Osteoblast (primary cell): ENCODE results near the gene RAI1. TPM values are rescaled to one million over a fixed set of nuclear protein-coding genes. Genes with fewer than 3 reads are reported as not detected.

Experiments used
- DNase-seq: peaks from one replicate; pipeline ENCODE4 v3.0.0; 2011; ENCODE audit warnings: low spot score, mixed read lengths; ENCODE audit not compliant: insufficient read length; ENCODE audit errors: missing footprints
- H2AFZ ChIP-seq: 2 replicates; pipeline ENCODE4 v1.6.0; 2011; ENCODE audit warnings: mild to moderate bottlenecking, low read length
- H3K27ac ChIP-seq: 2 replicates; pipeline ENCODE4 v1.5.1; 2011; ENCODE audit warnings: mild to moderate bottlenecking, low read depth, low read length, moderate library complexity
- H3K27me3 ChIP-seq: 2 replicates; pipeline ENCODE4 v1.6.0; 2012; ENCODE audit warnings: mild to moderate bottlenecking, control low read depth, inconsistent platforms, low read length, moderate library complexity; ENCODE audit not compliant: insufficient read depth
- H3K36me3 ChIP-seq: 2 replicates; pipeline ENCODE4 v1.5.1; 2011; ENCODE audit warnings: mild to moderate bottlenecking, low read length, control low read depth, moderate library complexity; ENCODE audit not compliant: insufficient read depth
- H3K4me1 ChIP-seq: 2 replicates; pipeline ENCODE4 v1.5.1; 2011; ENCODE audit warnings: mild to moderate bottlenecking, low read length, control low read depth, moderate library complexity; ENCODE audit not compliant: insufficient read depth
- H3K4me2 ChIP-seq: 2 replicates; pipeline ENCODE4 v1.6.0; 2011; ENCODE audit warnings: mild to moderate bottlenecking, low read length; ENCODE audit not compliant: insufficient read depth
- H3K4me3 ChIP-seq: fragments of 200-600 bp; sonication (generic); 3 replicates; pipeline ENCODE4 v1.5.1; 2012; ENCODE audit warnings: mild to moderate bottlenecking, low read length, inconsistent platforms; ENCODE audit not compliant: insufficient read depth
- H3K79me2 ChIP-seq: 2 replicates; pipeline ENCODE4 v1.6.0; 2012; ENCODE audit warnings: mild to moderate bottlenecking, low read length, control low read depth, inconsistent platforms; ENCODE audit not compliant: insufficient read depth
- H3K9me3 ChIP-seq: 2 replicates; pipeline ENCODE4 v1.5.1; 2011; ENCODE audit warnings: low read depth, low read length, control low read depth
- H4K20me1 ChIP-seq: 2 replicates; pipeline ENCODE4 v1.6.0; 2012; ENCODE audit warnings: mild to moderate bottlenecking, low read length, control low read depth; ENCODE audit not compliant: insufficient read depth
- total RNA-seq: library from RNA; depleted of rRNA; stranded (reverse); fragments of >200 nt; gene quantifications from 2 replicates; pipeline ENCODE4 v1.2.3, GENCODE V29; 2012
- TF ChIP-seq, protein P1 (sequence below): IDR thresholded peaks from 2 replicates; pipeline ENCODE4 v1.5.1; 2011; ENCODE audit warnings: mild to moderate bottlenecking, low read depth, low read length, moderate library complexity; ENCODE audit errors: extremely low read depth

The RAI1 gene
- total RNA-seq, 1 donor: 15.6 TPM

- Histone ChIP-seq H3K27me3 (no peaks in the 10 kb centered on the region), H4K20me1 (peaks cover 19% of the 10 kb centered on the region), H3K27ac (no peak overlapping the region), H3K9me3 (no peaks in the 10 kb centered on the region), H3K4me1 (peaks cover under 1% of the 10 kb centered on the region), H2AFZ (no peak overlapping the region), H3K4me2 (no peak overlapping the region), H3K4me3 (no peak overlapping the region), H3K79me2 (no peaks in the 10 kb centered on the region), H3K36me3 (peaks cover 43% of the 10 kb centered on the region)
- TF ChIP-seq, protein P1, sequence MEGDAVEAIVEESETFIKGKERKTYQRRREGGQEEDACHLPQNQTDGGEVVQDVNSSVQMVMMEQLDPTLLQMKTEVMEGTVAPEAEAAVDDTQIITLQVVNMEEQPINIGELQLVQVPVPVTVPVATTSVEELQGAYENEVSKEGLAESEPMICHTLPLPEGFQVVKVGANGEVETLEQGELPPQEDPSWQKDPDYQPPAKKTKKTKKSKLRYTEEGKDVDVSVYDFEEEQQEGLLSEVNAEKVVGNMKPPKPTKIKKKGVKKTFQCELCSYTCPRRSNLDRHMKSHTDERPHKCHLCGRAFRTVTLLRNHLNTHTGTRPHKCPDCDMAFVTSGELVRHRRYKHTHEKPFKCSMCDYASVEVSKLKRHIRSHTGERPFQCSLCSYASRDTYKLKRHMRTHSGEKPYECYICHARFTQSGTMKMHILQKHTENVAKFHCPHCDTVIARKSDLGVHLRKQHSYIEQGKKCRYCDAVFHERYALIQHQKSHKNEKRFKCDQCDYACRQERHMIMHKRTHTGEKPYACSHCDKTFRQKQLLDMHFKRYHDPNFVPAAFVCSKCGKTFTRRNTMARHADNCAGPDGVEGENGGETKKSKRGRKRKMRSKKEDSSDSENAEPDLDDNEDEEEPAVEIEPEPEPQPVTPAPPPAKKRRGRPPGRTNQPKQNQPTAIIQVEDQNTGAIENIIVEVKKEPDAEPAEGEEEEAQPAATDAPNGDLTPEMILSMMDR: no peak
- DNase-seq: peak; percentile 91
These were observed 133.2 kb downstream of the RAI1 start for GRCh38 chr17:17814162-17815061.

GRCh38 chr17:17815062-17815406, 133.8 kb downstream of the RAI1 start:
- Histone ChIP-seq H3K27ac (no peak overlapping the region), H3K4me3 (no peak overlapping the region), H3K4me1 (peaks cover 6% of the 10 kb centered on the region), H4K20me1 (peaks cover 24% of the 10 kb centered on the region), H3K79me2 (no peaks in the 10 kb centered on the region), H3K27me3 (no peaks in the 10 kb centered on the region), H3K4me2 (no peak overlapping the region), H3K9me3 (no peaks in the 10 kb centered on the region), H2AFZ (no peak overlapping the region), H3K36me3 (peaks cover 43% of the 10 kb centered on the region)
- no peak for DNase-seq
- TF ChIP-seq, protein P1: no peak

DNA sequence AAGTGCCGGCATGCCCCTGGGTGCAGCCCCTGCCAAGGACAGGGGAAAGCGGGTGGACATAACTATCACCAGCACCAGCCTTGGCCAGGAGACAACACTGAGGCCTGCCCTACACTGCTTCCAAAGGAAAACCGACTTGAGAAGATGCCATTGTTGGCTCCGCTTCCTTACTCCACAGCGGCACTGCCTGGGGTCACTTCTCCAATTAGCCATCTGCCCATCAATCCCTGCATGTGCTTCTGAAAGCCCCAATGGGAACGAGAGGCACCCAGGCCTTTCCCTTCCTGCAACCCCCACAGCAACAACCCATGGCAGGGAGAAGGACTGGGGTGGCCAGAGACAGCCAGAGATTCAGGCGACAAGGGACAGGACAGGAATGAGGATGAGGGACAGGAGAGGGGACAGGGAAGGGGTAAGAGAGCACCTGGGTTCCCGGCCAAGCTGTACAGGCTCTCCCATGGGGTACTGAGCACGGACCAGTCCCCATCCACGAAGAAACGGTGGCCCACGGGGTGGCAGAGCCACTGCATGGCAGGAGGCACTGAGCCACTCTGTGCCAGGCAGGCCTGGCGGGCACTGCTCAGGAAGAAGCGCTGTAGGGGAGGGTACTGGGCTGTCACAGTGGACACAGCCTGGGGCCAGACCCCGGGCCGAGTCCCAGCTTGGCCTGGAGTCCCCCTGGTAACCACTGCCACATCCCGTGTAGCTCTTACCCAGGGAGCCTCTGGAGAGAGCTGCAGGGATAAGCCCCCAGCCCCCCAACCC, 134.4 kb downstream of the RAI1 start:
- Histone ChIP-seq H3K36me3 (peaks cover 43% of the 10 kb centered on the region), H4K20me1 (peaks cover 30% of the 10 kb centered on the region)

More for the DNA sequence above, 134.4 kb downstream of the RAI1 start:
- Histone ChIP-seq H3K4me3 (no peak overlapping the region), H3K79me2 (peaks cover 5% of the 10 kb centered on the region), H3K9me3 (no peaks in the 10 kb centered on the region), H2AFZ (no peak overlapping the region), H3K27me3 (no peaks in the 10 kb centered on the region), H3K4me1 (peaks cover 8% of the 10 kb centered on the region), H3K27ac (no peak overlapping the region), H3K4me2 (no peak overlapping the region)
- TF ChIP-seq, protein P1: no peak
- DNase-seq: peak; percentile 87
